ENCODE measurements around the gene CEP135. TPM values are rescaled to one million over a fixed set of nuclear protein-coding genes. Genes with fewer than 3 reads are reported as not detected.

Gene CEP135
- total RNA-seq, 2 donors from 2014 or later, result 4.0 to 7.3 TPM

DNA sequence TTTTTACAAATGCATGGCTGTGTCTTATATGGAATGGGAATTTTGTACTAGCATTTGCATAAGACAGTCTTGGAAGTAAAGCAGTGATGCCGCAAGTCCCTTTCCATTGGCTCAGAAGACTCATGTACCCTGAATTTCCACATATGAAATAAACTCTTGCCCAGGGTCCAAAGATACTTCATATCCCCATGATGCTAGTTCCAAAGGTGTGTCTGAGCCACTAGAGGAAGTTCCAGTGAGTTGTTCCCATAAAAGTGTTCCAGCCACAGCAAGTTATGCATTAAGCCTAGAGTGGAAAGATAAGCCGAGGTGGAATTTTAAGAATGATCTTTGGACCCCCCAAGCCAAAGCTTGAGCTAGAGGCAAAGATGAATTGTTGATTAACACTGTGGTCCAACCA, 9.3 kb upstream of the CEP135 start:
- TF ChIP-seq, protein P1, sequence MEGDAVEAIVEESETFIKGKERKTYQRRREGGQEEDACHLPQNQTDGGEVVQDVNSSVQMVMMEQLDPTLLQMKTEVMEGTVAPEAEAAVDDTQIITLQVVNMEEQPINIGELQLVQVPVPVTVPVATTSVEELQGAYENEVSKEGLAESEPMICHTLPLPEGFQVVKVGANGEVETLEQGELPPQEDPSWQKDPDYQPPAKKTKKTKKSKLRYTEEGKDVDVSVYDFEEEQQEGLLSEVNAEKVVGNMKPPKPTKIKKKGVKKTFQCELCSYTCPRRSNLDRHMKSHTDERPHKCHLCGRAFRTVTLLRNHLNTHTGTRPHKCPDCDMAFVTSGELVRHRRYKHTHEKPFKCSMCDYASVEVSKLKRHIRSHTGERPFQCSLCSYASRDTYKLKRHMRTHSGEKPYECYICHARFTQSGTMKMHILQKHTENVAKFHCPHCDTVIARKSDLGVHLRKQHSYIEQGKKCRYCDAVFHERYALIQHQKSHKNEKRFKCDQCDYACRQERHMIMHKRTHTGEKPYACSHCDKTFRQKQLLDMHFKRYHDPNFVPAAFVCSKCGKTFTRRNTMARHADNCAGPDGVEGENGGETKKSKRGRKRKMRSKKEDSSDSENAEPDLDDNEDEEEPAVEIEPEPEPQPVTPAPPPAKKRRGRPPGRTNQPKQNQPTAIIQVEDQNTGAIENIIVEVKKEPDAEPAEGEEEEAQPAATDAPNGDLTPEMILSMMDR (IDR thresholded peaks at IDR 0.05), result no peak
- intact Hi-C loops (cut with DNase I), result no loop called here
- peak; percentile 43 for DNase-seq
- Histone ChIP-seq H3K9me3 (no peaks in the 10 kb centered on the region), H3K4me1 (no peaks in the 10 kb centered on the region), H3K27me3 (no peaks in the 10 kb centered on the region), H3K36me3 (no peaks in the 10 kb centered on the region), H3K27ac (no peak overlapping the region), H3K9ac (ENCODE audit: low read depth in 2 of 2, low read length in 2 of 2) (no peak overlapping the region), H3K4me3 (no peak overlapping the region)

DNA sequence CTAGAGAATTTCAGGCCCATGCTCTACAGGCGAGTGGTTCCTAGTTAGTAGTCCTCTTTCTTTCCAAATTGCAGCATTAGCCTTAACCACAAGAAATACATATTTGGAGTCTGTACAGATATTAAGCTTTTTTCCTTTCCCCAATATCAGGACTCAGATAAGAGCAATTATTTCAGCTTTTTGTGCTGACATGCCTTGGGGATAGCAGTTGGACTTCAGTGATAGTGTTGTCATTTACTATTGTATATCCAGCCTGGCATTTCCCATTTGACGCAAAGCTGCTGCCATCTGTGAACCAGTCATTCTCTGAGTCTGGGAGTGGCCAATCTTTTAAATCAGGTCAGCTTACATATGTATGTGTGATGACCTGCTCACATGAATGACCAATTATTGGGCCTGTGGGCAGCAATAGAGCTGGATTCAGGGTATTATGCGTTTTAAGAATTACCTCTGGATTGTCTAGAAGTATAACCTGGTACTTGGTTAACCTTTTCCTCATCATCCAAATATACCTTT, 6.8 kb upstream of the CEP135 start:
- Histone ChIP-seq H3K9me3 (no peaks in the 10 kb centered on the region), H3K27ac (no peak overlapping the region), H3K9ac (ENCODE audit: low read depth in 2 of 2, low read length in 2 of 2) (no peak overlapping the region), H3K27me3 (no peaks in the 10 kb centered on the region), H3K36me3 (no peaks in the 10 kb centered on the region), H3K4me1 (no peaks in the 10 kb centered on the region), H3K4me3 (no peak overlapping the region)
- intact Hi-C loops (cut with DNase I), result no loop called here
- no peak for DNase-seq
- TF ChIP-seq, protein P1 (IDR thresholded peaks at IDR 0.05), result no peak

- Histone ChIP-seq H3K9ac (ENCODE audit: low read depth in 2 of 2, low read length in 2 of 2) (peak overlapping the region in 1 of 2 donors; percentile 21), H3K27me3 (no peaks in the 10 kb centered on the region), H3K36me3 (no peaks in the 10 kb centered on the region), H3K9me3 (no peaks in the 10 kb centered on the region), H3K4me3 (no peak overlapping the region), H3K27ac (peak overlapping the region; percentile 97), H3K4me1 (no peaks in the 10 kb centered on the region)
- DNase-seq, result no peak
- TF ChIP-seq, protein P1 (IDR thresholded peaks at IDR 0.05), result no peak
- intact Hi-C loops (cut with DNase I), result loop anchor here (5.0 kb wide), 2 partner anchors 355 to 595 kb away; no protein-coding TSS in a partner anchor
Observed at GRCh38 chr4:55947254-55947882, 1.4 kb upstream of the CEP135 start.

DNA sequence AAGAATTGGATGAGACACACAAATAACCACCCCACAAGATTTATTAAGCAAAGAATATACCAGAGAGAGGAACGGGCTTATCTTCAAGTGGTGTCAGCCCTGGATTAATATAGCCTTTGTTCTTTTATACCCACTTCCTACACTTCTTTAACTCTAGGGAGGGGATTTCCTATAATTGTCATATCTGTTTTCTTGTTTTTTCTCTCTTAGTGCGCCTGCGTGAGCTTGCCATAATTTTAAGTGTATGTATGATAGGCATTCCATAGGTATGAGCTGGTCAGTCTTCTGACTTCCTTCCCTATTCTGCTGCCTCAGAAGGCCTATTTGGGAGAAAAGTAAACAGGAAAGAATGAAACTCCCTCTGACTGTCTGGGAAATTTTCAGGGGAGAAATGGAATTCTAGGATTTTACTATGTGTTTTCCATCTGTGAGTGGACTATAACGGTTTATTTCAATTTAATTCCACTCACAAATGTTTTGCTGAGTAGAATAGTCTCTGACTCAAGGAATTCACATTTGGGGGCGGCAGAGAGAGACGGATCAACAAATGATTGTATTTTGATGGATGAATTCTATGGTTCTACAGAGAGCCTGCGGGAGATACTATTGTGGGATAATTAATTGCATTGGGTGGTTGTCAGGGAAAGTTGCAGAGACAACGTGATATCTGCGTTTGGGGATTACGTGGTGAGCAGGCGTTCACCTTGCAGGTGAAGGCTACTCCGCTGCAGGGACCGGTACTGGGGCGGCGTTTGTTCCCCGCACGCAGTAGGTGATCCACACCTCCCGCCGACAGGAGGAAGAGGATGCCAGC, 626 bp upstream of the CEP135 start:
- H3K9ac ChIP-seq (ENCODE audit: low read depth in 2 of 2, low read length in 2 of 2), result peak overlapping the region; percentile 21 to 89
- peak overlapping the region; percentile 74 for H3K4me3 ChIP-seq
- intact Hi-C loops (cut with DNase I), result loop anchor here (5.0 kb wide), 2 partner anchors 354 to 594 kb away; no protein-coding TSS in a partner anchor
- H3K36me3 ChIP-seq, result no peaks in the 10 kb centered on the region
- DNase-seq, result peak; percentile 27
- H3K9me3 ChIP-seq, result no peaks in the 10 kb centered on the region
- H3K27me3 ChIP-seq, result no peaks in the 10 kb centered on the region
- H3K4me1 ChIP-seq, result no peaks in the 10 kb centered on the region
- H3K27ac ChIP-seq, result peak overlapping the region; percentile 97
- TF ChIP-seq, protein P1 (IDR thresholded peaks at IDR 0.05), result no peak

DNA sequence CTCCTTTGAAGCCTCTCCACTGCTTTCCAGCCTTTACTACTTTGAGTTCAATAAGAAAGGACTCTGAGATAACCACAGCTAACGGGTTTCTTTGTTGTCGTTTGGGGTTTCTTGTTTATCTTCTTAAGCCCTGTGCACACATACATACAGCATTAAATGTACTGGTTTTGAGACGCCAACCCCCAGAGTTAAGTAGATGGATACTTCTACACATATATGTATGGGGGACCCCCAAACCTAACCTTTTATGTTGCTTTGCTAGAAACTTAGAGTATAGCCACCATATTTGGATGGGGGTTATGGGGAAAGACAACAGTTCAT, 697 bp downstream of the CEP135 start:
- H3K27me3 ChIP-seq, result no peaks in the 10 kb centered on the region
- peak overlapping the region; percentile 84 to 89 for H3K9ac ChIP-seq (ENCODE audit: low read depth in 2 of 2, low read length in 2 of 2)
- intact Hi-C loops (cut with DNase I), result loop anchor here (5.0 kb wide), 2 partner anchors 353 to 593 kb away; no protein-coding TSS in a partner anchor
- no peak for DNase-seq
- peak overlapping the region; percentile 74 for H3K4me3 ChIP-seq
- TF ChIP-seq, protein P1 (IDR thresholded peaks at IDR 0.05), result no peak
- no peaks in the 10 kb centered on the region for H3K36me3 ChIP-seq
- no peaks in the 10 kb centered on the region for H3K9me3 ChIP-seq
- no peaks in the 10 kb centered on the region for H3K4me1 ChIP-seq
- H3K27ac ChIP-seq, result peak overlapping the region; percentile 97

All from colonic mucosa (tissue), 4 donors.